A673 (cell line): ENCODE results near the gene PRKCA. TPM values are rescaled to one million over a fixed set of nuclear protein-coding genes. Genes with fewer than 3 reads are reported as not detected.

Source experiments
- BruUV-seq: library from RNA; stranded (reverse); fragments of 400-500 nt; replicated peaks from 2 replicates; lab custom pipeline; 2021; lab: Mats Ljungman, UMichigan
- CTCF ChIA-PET: fragments of 300-600 bp; sonication (Branson Sonifier 250); formaldehyde crosslinking; loops from one replicate; lab custom pipeline; 2022; ENCODE audit warnings: antibody characterized with exemption; lab: Charles Lee
- POLR2A ChIA-PET: fragments of 300-600 bp; sonication (Branson Sonifier 250); formaldehyde crosslinking; loops from one replicate; lab custom pipeline; 2022; ENCODE audit warnings: antibody characterized with exemption; ENCODE audit not compliant: low non-redundant PET; lab: Charles Lee
- DNase-seq: peaks from one replicate; pipeline ENCODE4 v3.0.0-alpha.2; 2015; ENCODE audit warnings: low spot score
- H3K27ac ChIP-seq: fragments of 200-600 bp; sonication (generic); 2 replicates; pipeline ENCODE4 v1.5.1; 2016; ENCODE audit warnings: mixed run types, low read depth, mild to moderate bottlenecking, mixed read lengths, antibody characterized with exemption, low read length; ENCODE audit not compliant: poor library complexity, severe bottlenecking
- H3K27me3 ChIP-seq: fragments of 200-600 bp; sonication (generic); replicated peaks from 2 replicates; pipeline ENCODE4 v1.6.1; 2017; ENCODE audit warnings: mixed run types, low read depth, mild to moderate bottlenecking, mixed read lengths, antibody characterized with exemption, low read length; ENCODE audit not compliant: insufficient read depth, poor library complexity
- H3K36me3 ChIP-seq: fragments of 200-600 bp; sonication (generic); 2 replicates; pipeline ENCODE4 v1.6.1; 2016; ENCODE audit warnings: mixed run types, mild to moderate bottlenecking, mixed read lengths, antibody characterized with exemption, low read length; ENCODE audit not compliant: insufficient read depth, poor library complexity, severe bottlenecking
- H3K4me1 ChIP-seq: fragments of 200-600 bp; sonication (generic); 2 replicates; pipeline ENCODE4 v1.6.1; 2017; ENCODE audit warnings: mixed run types, mild to moderate bottlenecking, mixed read lengths, antibody characterized with exemption, low read length; ENCODE audit not compliant: insufficient read depth, poor library complexity, severe bottlenecking
- H3K4me3 ChIP-seq: fragments of 200-600 bp; sonication (generic); 2 replicates; pipeline ENCODE4 v1.5.1; 2016; ENCODE audit warnings: low read depth, mixed run types, mild to moderate bottlenecking, mixed read lengths, low read length; ENCODE audit not compliant: poor library complexity, severe bottlenecking
- H3K9me3 ChIP-seq: fragments of 200-600 bp; sonication (generic); 2 replicates; pipeline ENCODE4 v1.6.1; 2016; ENCODE audit warnings: mixed run types, low read depth, mild to moderate bottlenecking, mixed read lengths, antibody characterized with exemption, low read length; ENCODE audit not compliant: poor library complexity, severe bottlenecking
- CTCF ChIP-seq: fragments of 300-800, 200-600 bp; sonication (generic); conservative IDR thresholded peaks from 2 replicates; pipeline ENCODE4 v1.5.1; 2017; ENCODE audit warnings: low read depth, mild to moderate bottlenecking, antibody characterized with exemption, low read length, moderate library complexity, mixed read lengths
- EZH2 ChIP-seq: fragments of 200-600 bp; sonication (generic); IDR thresholded peaks from 2 replicates; pipeline ENCODE4 v1.6.1; 2017; ENCODE audit warnings: borderline replicate concordance, low read depth, mild to moderate bottlenecking, mixed read lengths, antibody characterized with exemption, low read length; ENCODE audit not compliant: poor library complexity, severe bottlenecking
- intact Hi-C: fragments of 100-400 bp; cut with micrococcal nuclease; formaldehyde crosslinking; loops from one replicate; pipeline ENCODE4 v1.10.0; 2022; ENCODE audit not compliant: unreplicated experiment
- total RNA-seq: library from RNA; stranded (reverse); gene quantifications from 2 replicates; pipeline ENCODE4 v1.2.3, GENCODE V29; 2021

Gene PRKCA
- total RNA-seq, 1 experiment from 2014 or later: 16.3 TPM

GRCh38 chr17:66517336-66518009 lies 215.1 kb downstream of the PRKCA start:
- ChIA-PET CTCF (no interaction called here), POLR2A (no interaction called here)
- H3K27me3 ChIP-seq: no peaks in the 10 kb centered on the region
- TF ChIP-seq CTCF (no peak), EZH2 (no peak)
- H3K36me3 ChIP-seq: no peaks in the 10 kb centered on the region
- no peaks in the 10 kb centered on the region for H3K9me3 ChIP-seq
- BruUV-seq: no TSS peak
- H3K27ac ChIP-seq: no peak overlapping the region
- no peak overlapping the region for H3K4me3 ChIP-seq
- intact Hi-C loops: no loop called here
- no peaks in the 10 kb centered on the region for H3K4me1 ChIP-seq
- DNase-seq: no peak

GRCh38 chr17:66518108-66518507 lies 215.7 kb downstream of the PRKCA start:
- ChIA-PET POLR2A (no interaction called here), CTCF (no interaction called here)
- Histone ChIP-seq H3K4me1 (no peaks in the 10 kb centered on the region), H3K27me3 (no peaks in the 10 kb centered on the region), H3K27ac (no peak overlapping the region), H3K36me3 (no peaks in the 10 kb centered on the region), H3K9me3 (no peaks in the 10 kb centered on the region), H3K4me3 (no peak overlapping the region)
- no TSS peak for BruUV-seq
- no peak for DNase-seq
- intact Hi-C loops: no loop called here
- TF ChIP-seq EZH2 (no peak), CTCF (no peak)

GRCh38 chr17:66518677-66519076 lies 216.3 kb downstream of the PRKCA start:
- Histone ChIP-seq H3K4me3 (no peak overlapping the region), H3K27ac (no peak overlapping the region), H3K36me3 (no peaks in the 10 kb centered on the region), H3K4me1 (no peaks in the 10 kb centered on the region), H3K9me3 (no peaks in the 10 kb centered on the region), H3K27me3 (no peaks in the 10 kb centered on the region)
- no peak for TF ChIP-seq EZH2
- TF ChIP-seq CTCF: no peak
- CTCF ChIA-PET: no interaction called here
- POLR2A ChIA-PET: no interaction called here
- DNase-seq: no peak
- intact Hi-C loops: no loop called here
- no TSS peak for BruUV-seq
